HepG2 (cell line): ENCODE data around the gene MSI2. TPM values are rescaled to one million over a fixed set of nuclear protein-coding genes. Genes with fewer than 3 reads are reported as not detected.

Experiments used
- ATAC-seq: fragments of 200-7000 bp; cut with Tn5 transposase; 3 replicates; pipeline ENCODE4 v1.9.1; 2020; ENCODE audit warnings: mild to moderate bottlenecking, moderate library complexity
- BruUV-seq: library from RNA; stranded (reverse); fragments of 400-500 nt; replicated peaks from 2 replicates; lab custom pipeline; 2021; lab: Mats Ljungman, UMichigan
- CTCF ChIA-PET: fragments of 300-600 bp; formaldehyde crosslinking; extraction: SDS; loops from one replicate; lab custom pipeline; 2021; ENCODE audit warnings: low total read pairs, inconsistent platforms, low intra/inter-chr PET ratio; lab: Yijun Ruan, JAX
- POLR2A ChIA-PET: fragments of 350-600 bp; sonication (Branson Sonifier 250); formaldehyde crosslinking; loops from one replicate; lab custom pipeline; 2020; ENCODE audit warnings: antibody characterized with exemption, inconsistent platforms; lab: Yijun Ruan, JAX
- DNase-seq: peaks from one replicate; pipeline ENCODE4 v3.0.0-alpha.2; 2015; ENCODE audit warnings: low spot score
- FAIRE-seq: peaks from 3 replicates; lab custom pipeline; 2011; peaks lifted over from hg19 to GRCh38; lab: Jason Lieb, UNC
- H2AFZ ChIP-seq: one replicate; pipeline ENCODE4 v1.6.1; 2011; ENCODE audit warnings: low read length, inconsistent platforms
- H3K27ac ChIP-seq: fragments of 300-600 bp; 3 replicates; pipeline ENCODE4 v1.8.0; 2011; ENCODE audit warnings: mixed run types, mild to moderate bottlenecking, mixed read lengths, low read length, inconsistent platforms; ENCODE audit not compliant: insufficient read depth; ENCODE audit errors: extremely low read length
- H3K27me3 ChIP-seq, 2 experiments: fragments of 200-600 bp in 1 of 2; 2 replicates in 1 of 2; 3 replicates in 1 of 2; pipeline versions ENCODE4 v1.6.0 to v1.8.0; 2011; ENCODE audit warnings: low read length in 2 of 2, mild to moderate bottlenecking in 2 of 2, moderate library complexity in 2 of 2, inconsistent platforms in 1 of 2; ENCODE audit not compliant: insufficient read depth in 2 of 2, control insufficient read depth in 1 of 2
- H3K36me3 ChIP-seq, 2 experiments: fragments of 200-600 bp in 1 of 2; replicated peaks in 1 of 2; 2 replicates in 1 of 2; 3 replicates in 1 of 2; pipeline versions ENCODE4 v1.5.1 to v1.8.0; 2011; ENCODE audit warnings: low read length in 2 of 2, inconsistent platforms in 1 of 2; ENCODE audit not compliant: insufficient read depth in 2 of 2, control insufficient read depth in 1 of 2
- H3K4me1 ChIP-seq: 2 replicates; pipeline ENCODE4 v1.5.1; 2012; ENCODE audit warnings: low read length, inconsistent platforms; ENCODE audit not compliant: insufficient read depth
- H3K4me2 ChIP-seq: 2 replicates; pipeline ENCODE4 v1.6.0; 2011; ENCODE audit warnings: low read depth, low read length, inconsistent platforms
- H3K4me3 ChIP-seq, 3 experiments: fragments of 200-600 bp in 1 of 3; sonication (generic), shearing (Covaris generic) in 1 of 3; replicated peaks in 1 of 3; 2 replicates each; pipeline ENCODE4 v1.5.1; 2011 to 2016; ENCODE audit warnings: low read length in 3 of 3, inconsistent platforms in 2 of 3, low read depth in 2 of 3, mild to moderate bottlenecking in 2 of 3, control low read depth in 1 of 3, mixed read lengths in 1 of 3; ENCODE audit not compliant: insufficient read depth in 1 of 3
- H3K79me2 ChIP-seq: one replicate; pipeline ENCODE4 v1.6.1; 2011; ENCODE audit warnings: low read length, inconsistent platforms; ENCODE audit not compliant: insufficient read depth
- H3K9ac ChIP-seq: 2 replicates; pipeline ENCODE4 v1.6.0; 2011; ENCODE audit warnings: mild to moderate bottlenecking, low read depth, low read length, inconsistent platforms; ENCODE audit not compliant: insufficient read depth
- H3K9me3 ChIP-seq: 2 replicates; pipeline ENCODE4 v1.5.1; 2012; ENCODE audit warnings: mild to moderate bottlenecking, low read length
- H4K20me1 ChIP-seq: 2 replicates; pipeline ENCODE4 v1.6.0; 2011; ENCODE audit warnings: inconsistent platforms, mild to moderate bottlenecking, low read length, moderate library complexity; ENCODE audit not compliant: insufficient read depth
- KDM4B ChIP-seq: sonication (generic); formaldehyde crosslinking; IDR thresholded peaks from 2 replicates; pipeline ENCODE4 v1.4.0; 2020; ENCODE audit warnings: missing genetic modification reagents
- NFE2L1 ChIP-seq: sonication (generic); formaldehyde crosslinking; IDR thresholded peaks from 2 replicates; pipeline ENCODE4 v1.4.0; 2020; ENCODE audit warnings: missing genetic modification reagents, mild to moderate bottlenecking, borderline replicate concordance
- RNF2 ChIP-seq: fragments of 450-650 bp; conservative IDR thresholded peaks from 2 replicates; pipeline ENCODE4 v1.6.1; 2016; ENCODE audit warnings: low read depth
- ZNF121 ChIP-seq: sonication (generic); formaldehyde crosslinking; IDR thresholded peaks from 2 replicates; pipeline ENCODE4 v1.5.0; 2020; ENCODE audit warnings: mild to moderate bottlenecking, missing genetic modification reagents
- ZNF326 ChIP-seq: sonication (generic); formaldehyde crosslinking; IDR thresholded peaks from 2 replicates; pipeline ENCODE4 v1.4.0; 2020; ENCODE audit warnings: missing genetic modification reagents, borderline replicate concordance
- WGBS: methylation state at CpG from one replicate; pipeline ENCODE4 v1.1.6; 2017; ENCODE audit warnings: low lambda C conversion rate; 5-methylcytosine and 5-hydroxymethylcytosine counted together
- in situ Hi-C: cut with HindIII; loops from 2 replicates; pipeline ENCODE4 v1.10.0; 2017; ENCODE audit warnings: low pct_unique_long_range_greater_than_20kb; ENCODE audit not compliant: extremely low pct_ligation_motif_present
- intact Hi-C: fragments of 100-400 bp; cut with micrococcal nuclease; formaldehyde crosslinking; loops from one replicate; pipeline ENCODE4 v1.10.0; 2022; ENCODE audit not compliant: unreplicated experiment
- polyA plus RNA-seq, 8 experiments: library from polyadenylated mRNA; depleted of rRNA in 3 of 8; stranded (reverse) in 7 of 8; unstranded in 1 of 8; fragments of >200 nt; fragmentation: Illumina TruSeq in 4 of 8; extraction: Trizol in 4 of 8; gene quantifications; 2 replicates each; pipeline versions ENCODE4 v1.2.1 to v1.2.3, GENCODE V29; 2011 to 2016; ENCODE audit warnings: low read depth in 4 of 8, missing spikeins in 1 of 8, mixed read lengths in 1 of 8; ENCODE audit not compliant: insufficient read depth in 1 of 8
- total RNA-seq, 5 experiments: library from RNA; depleted of rRNA; stranded (reverse); fragments of >200 nt; fragmentation: Illumina TruSeq; extraction: Trizol; gene quantifications; 2 replicates each; pipeline ENCODE4 v1.2.3, GENCODE V29; 2016; ENCODE audit warnings: low read depth in 1 of 5

MSI2 gene
- total and polyA plus RNA-seq, 2 of the 13 experiments (the other 11 are each of a cell fraction or from before 2014, with no cell fraction given) = 77.5 to 78.4 TPM

DNA sequence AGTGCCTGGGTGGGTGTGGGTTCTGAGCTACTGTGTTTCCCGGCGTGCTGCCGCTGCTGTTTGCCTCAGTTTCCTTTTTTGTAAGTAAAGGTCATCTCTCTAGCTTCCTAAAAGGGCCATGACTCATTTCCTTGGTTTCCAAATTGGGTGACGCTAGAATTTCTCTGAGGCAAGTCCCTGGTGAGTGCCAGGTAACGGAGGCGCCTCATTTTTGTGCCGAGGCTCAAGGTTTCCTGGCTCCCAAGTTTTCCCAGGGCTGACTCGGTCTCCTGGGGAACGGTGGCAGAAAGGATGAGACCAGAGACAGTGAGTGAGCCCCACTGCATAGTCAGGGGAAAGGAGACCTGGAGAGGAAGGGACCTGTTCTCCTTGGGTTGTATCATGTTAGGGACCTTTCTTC, 20.3 kb downstream of the MSI2 start:
- BruUV-seq = no TSS peak
- Histone ChIP-seq H3K27ac (no peak overlapping the region), H3K9ac (no peak overlapping the region), H4K20me1 (peaks cover 12% of the 10 kb centered on the region), H3K9me3 (no peaks in the 10 kb centered on the region), H2AFZ (no peak overlapping the region), H3K4me3 (no peak overlapping the region), H3K79me2 (peaks cover 21% of the 10 kb centered on the region), H3K4me2 (no peak overlapping the region), H3K4me1 (peaks cover 13% of the 10 kb centered on the region), H3K36me3 (peaks cover 50 to 88% of the 10 kb centered on the region in 2 experiments), H3K27me3 (no peaks in the 10 kb centered on the region)
- ChIA-PET CTCF (no interaction called here), POLR2A (no interaction called here)
- TF ChIP-seq KDM4B (CRISPR knock-in tag) = no peak
- TF ChIP-seq NFE2L1 (CRISPR knock-in tag) = no peak
- no peak for TF ChIP-seq ZNF326 (CRISPR knock-in tag)
- intact Hi-C loops = no loop called here
- FAIRE-seq (no peak), ATAC-seq (no peak), DNase-seq (no peak)
- WGBS = over 99% methylated on average over 9 of the region's 9 CpGs
- in situ Hi-C loops = no loop called here

DNA sequence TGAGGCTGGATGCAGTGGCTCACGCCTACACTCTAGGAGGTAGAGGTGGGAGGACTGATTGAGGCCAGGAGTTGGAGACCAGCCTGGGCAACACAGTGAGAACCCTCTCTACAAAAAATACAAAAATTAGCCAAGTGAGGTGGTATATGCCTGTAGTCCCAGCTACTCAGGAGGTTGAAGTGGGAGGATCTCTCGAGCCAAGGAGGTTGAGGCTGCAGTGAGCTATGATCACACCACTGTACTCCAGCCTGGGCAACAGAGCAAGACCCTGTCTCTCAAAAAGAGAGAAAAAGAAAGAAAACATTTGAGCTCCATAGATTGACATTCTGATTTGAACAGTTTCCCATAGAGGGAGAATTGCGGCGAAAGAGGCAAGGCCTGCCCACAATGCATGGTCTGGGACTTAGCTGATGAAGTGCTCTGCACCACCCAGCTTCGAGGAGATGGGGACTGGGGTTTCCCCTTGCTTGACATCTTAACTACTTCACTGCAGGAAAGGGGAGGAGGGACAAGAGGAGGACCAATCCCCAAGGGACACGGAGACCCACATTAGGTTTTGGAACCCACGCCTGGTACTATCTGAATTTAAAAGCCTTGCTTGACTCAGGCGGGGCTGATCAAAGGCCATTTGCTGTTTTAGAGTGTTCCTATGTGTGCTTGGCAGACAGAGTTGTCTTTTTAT, 21.7 kb downstream of the MSI2 start:
- 95% methylated on average over 8 of the region's 8 CpGs for WGBS
- CTCF ChIA-PET = no interaction called here
- Histone ChIP-seq H3K27ac (no peak overlapping the region), H3K79me2 (peaks cover 21% of the 10 kb centered on the region), H3K4me3 (no peak overlapping the region), H4K20me1 (peaks cover 16% of the 10 kb centered on the region), H3K9ac (no peak overlapping the region), H3K36me3 (peaks cover 43 to 80% of the 10 kb centered on the region in 2 experiments), H3K27me3 (no peaks in the 10 kb centered on the region)
- intact Hi-C loops = no loop called here
- DNase-seq = no peak
- no peak for ATAC-seq
- TF ChIP-seq ZNF121 = peak; percentile 72; the same call in 1 of the 2 replicates
- no peak for TF ChIP-seq RNF2
- TF ChIP-seq, all 625 proteins: peak for 1
- POLR2A ChIA-PET = no interaction called here
- no peak for FAIRE-seq
- in situ Hi-C loops = no loop called here
- Histone ChIP-seq H3K9me3 (no peaks in the 10 kb centered on the region), H3K4me1 (peaks cover 14% of the 10 kb centered on the region), H3K4me2 (no peak overlapping the region), H2AFZ (no peak overlapping the region)
- no TSS peak for BruUV-seq
